Activated CD8-positive, alpha-beta memory T cell treated with anti-CD3 and anti-CD28 coated beads for 48 hours (primary cell): ENCODE data around the gene ADSS2.

ENCODE experiments used
- DNase-seq, 3 experiments: peaks; one replicate each; pipeline ENCODE4 v3.0.0-alpha.2; 2020; ENCODE audit warnings: low read depth in 2 of 3, low spot score in 2 of 3

ADSS2 gene

DNA sequence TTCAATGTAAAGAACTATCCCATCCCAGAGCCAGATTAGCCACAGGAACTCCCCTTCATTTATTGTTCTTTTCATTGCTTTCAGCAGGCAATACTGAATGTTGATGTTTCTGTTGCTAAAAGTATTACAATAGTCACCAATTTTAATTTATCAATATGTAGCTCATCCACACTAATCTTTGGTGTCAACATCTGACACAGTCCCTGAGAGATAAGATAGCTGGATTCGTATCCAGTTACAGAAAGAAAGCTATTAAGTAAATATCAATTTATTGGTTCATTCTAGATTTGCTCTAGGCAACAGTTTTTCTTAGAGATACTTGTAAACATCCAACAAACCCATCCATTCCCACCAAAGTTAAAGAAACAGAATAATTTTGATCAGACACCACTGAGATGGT is 4.7 kb downstream of the ADSS2 start:
- no peak for DNase-seq

DNA sequence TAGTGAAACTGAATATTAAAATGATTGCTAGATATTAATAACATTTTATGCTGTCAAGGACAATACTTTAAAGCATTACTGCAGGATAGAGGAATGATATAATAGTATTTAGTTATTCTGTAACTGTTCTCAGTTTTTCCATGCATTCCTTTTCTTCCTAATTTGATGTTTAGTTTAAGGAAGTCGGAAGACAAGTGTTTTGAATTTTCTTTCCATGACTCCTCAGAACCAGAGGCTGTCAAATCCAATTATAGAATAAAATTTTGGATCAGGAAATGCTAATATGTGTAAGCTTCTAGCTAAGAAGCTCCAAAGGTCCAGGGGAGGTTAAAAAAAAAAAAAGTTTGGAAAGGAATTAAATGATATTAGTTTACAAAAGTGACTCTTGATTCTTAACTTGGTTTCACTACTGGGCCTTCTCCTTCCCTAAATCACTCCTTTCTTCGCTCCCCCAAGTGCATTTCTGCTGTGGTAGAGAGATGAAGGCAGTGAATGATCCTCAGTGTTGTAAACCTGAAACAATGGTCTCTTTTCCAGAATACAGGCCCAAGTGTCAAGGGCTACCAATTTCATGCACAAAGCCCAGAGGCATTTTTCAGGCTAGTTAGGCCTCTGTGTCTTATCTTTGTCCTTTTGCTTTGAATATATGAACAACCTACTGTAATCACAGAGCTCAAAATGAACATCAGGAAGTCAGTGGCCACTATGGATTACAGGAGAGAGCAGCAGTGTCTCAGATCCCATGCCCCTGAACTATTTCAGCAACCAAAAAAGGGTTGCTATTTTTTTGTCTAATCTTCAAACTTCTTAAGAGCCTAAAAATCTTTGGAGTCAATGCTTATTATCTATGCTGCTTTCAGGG is 6.2 kb downstream of the ADSS2 start:
- DNase-seq, result no peak

DNA sequence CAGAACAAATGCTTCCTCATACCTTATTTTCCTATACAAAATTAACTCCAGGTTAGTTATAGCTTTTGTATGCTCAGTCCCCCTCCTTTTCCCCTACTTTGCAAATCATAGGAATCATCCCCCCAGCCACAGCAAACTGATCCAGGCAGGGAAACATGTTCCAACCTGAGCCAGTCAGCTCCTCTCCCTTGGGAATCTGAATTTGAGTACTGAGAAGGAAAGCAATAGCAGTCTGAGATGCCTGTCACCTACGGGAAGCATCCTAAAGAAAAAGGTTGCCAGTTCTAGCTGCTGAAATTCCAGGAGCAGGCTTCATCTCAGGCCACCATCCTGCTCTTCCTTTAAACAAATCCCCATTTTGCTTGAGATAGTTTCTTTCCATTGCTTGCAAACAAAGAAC is 6.9 kb downstream of the ADSS2 start:
- DNase-seq, result no peak

DNA sequence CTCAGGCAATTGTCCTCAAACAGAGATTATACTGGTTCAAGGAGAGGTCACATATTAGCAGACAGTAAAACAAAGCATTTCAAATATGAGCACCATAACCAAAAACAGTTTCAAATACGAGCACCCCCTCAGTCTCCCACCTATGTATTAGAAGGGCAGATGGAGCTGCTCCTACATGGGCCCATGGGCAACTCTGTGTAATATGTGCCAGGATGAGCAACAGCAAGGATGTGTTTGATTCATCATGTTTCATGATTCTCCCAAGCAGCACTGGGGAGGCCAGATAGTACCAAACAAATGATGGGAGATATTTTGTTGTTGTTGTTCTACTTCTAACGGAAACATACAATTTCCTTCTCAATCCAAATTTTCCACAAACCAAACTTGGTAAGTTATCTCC is 8.9 kb downstream of the ADSS2 start:
- DNase-seq, result no peak

DNA sequence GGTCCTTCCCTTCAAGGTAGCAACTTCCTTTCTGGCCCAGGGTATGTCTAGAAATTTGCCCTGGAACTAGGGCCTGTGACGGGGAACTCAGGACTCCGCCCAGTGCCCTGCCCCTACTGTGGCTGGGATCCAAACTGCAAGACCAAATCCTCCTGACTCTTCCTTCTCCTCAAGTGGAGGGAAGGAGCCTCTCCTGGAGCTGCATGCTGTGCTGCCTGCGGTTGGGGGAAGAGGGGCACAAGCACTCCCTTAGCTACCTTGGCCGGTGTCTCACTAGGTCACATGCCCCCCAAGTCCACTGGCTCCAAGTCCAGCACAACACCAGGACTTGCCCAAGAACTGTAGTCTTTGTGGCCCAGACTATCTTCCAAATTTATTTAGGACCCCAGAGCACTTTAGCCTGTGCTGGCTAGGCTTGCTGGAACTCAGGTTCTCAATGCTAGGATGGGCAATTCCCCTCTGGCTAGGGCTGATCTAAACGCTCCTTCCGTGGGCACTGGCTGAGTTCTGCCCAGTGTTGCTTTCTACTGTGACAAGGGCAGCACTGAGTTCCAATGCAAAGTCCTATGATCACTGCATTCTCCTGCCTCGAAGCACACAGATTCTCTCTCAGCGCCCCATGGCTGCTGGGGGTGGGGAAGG is 12.2 kb downstream of the ADSS2 start:
- no peak for DNase-seq

DNA sequence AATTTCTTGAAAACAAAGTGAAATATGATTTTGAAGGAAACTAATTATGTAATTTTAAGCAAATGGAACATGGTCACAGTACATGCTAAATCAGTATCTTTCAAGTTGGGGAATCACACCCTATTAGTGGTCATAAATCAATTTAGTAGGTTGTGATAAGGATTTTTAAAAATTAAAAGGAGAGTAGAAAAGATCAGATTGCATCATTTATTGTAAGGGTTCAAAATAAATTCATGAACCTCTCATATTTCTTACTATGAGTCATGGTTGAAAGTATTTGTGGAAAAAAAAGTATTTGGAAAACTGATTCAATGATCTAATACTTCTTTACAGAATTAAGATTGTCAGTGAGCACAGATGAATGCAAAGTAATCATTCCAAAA is 14.6 kb downstream of the ADSS2 start:
- DNase-seq, result no peak

DNA sequence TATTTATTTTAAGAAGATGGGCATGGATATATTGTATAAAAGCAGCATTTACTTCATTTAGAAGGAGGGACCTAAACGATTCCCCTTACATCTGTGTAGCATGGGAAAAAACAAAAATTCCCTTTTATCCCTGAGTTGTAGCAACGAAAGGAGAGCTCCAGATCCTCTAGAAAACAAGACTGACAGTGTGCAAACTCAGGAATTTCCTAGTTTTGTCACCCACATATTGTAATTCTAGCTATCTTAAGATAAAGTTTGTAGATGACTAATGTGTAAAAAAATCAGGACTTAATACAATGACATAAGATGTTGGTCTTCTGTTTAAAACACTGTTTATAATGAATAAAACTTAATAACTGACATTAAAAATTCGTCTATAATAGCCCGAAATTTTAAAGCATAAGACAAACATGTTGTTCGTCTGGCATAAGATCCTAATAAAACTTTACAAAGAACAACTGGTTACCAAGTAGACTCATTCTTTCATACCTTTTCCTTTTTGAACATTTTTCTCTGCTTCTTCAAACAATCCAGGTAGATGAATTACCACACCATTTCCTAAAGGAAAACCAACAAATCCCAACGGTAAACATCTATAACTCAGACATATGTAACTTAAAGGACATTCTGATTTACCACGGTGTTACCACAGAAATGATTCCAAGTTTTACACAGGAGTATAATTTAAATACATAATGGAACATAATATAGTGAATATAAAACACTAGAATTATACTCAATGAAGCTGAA is 15.2 kb downstream of the ADSS2 start:
- DNase-seq, result no peak

DNA sequence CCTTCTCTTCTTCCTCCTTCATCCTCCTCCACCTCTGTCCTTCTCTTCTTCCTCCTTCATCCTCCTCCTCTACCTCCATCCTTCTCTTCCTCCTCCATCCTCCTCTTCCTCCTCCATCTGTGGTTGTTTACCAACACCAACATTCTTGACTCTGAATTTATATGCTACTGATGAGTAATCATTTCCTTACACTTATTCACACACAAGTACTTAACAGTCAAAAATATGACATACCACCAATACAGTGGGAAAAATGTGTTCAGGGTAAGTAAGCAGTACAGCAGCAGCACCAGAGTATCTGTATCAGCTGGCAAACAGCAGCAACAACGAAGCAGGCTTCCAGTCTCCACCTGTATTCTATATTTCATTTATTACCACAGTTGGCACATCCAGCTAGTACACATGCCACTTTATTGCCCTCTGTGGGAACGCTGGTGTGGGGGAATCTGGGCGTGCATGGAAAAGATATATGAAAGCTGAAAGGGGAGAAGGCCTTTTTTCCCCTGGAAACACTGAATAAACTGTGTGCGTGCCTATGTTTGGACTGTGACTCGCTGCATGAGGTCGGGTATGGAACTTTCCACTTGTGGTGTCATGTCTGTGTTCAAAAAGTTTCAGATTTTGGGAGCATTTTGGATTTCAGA is 16.0 kb downstream of the ADSS2 start:
- DNase-seq, result peak in 1 of 3 experiments; percentile 5

DNA sequence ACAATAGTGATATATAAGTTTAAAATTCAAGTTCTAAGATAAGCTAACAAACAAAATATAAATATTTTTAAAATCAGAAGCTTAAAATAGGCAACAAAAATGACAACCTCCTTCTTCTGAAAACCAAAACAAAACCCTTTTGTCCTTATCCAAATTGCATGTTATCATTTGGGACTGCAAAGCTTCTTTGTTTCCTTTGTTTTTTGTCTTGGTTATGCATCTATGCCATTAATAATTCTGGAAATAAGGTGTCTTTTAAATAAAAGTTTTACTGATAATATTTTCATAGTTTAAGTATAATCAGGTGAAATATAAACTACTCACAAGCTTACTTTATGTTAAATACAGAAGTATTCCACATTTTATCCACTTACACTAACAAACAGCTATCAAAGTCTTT is 20.5 kb downstream of the ADSS2 start:
- DNase-seq, result no peak

DNA sequence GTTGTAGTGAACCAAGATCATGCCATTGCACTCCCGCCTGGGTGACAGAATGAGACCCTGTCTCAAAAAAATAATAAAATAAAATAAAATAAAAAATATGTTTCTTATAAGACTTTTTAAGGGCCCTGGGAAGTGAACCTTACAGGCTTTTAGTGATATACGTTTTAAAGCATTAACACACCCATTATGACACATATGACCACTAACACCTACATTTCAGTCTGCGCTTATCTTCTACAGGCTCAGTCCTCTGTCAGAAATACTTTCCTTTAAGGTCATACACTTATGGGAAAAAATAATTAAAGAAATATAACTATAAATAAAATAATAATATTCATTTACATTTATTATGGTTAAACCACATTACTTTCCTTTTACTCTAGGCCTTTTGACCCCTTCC is 21.9 kb downstream of the ADSS2 start:
- DNase-seq, result no peak

DNA sequence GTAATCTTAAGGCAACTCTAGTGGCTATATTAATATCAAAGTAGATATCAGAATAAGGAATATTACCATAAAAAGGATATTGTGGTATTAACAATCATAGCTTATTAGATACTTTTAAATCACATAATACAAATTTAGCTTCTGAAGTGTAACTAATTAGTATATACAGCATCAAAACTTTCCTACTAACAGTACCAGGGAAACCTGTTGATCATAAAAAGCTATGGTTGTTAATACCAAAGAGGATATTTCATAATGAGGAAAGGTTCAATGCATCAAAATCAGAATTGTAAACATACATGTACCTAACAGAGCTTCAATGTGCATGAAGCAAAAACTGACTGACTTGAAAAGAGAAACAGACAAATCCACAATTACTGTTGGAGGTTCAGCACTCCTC is 24.1 kb downstream of the ADSS2 start:
- no peak for DNase-seq

DNA sequence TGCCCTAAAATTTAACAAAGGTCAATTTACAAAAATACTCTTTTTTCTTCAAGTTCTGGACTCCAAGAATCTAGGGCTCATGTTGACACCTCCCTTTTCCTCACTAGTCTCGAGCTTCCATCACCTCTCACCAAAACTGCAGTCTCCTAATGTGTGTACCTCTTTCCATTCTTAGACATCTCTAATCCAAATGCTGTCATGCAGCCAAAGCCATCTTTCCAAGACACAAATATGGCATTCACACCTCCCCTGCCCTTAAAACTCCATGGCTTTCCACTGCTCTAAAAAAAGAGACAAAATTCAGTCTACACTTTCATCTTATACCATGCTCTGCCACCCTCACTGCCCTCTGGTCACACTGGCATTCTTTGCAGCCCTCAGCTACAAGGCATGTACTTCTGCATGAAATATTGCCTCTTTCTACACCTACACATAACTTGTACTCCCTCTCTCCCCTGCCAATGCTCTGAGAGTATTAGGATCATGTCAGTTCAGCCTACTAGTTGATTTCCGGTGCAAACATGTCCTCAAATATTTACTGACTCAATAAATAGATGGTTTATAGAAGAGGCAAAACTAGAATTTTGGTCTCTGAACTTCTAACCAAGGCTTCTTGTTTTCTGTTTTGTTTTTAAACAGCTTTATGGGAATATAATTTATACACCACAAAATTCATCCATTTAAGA is 26.9 kb downstream of the ADSS2 start:
- no peak for DNase-seq

DNA sequence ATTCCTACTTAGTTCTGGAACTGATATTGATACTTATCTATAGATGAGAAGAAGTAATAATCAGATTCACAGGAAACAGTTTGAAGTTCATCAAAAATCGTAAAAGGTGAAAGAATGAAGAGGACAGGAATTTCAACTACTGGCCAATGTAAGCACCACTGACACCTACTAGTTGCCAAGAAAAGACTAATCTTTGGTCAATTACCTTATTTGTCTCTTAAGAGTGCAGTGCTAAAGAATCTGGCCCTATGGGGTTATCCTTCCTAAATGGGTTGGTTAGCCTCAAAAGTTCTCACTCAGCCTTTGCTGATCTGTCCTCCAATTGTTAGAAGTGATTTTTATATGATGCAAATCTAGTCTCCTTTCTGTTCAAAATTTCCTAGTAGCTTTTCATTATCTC is 29.5 kb downstream of the ADSS2 start:
- DNase-seq, result no peak

DNA sequence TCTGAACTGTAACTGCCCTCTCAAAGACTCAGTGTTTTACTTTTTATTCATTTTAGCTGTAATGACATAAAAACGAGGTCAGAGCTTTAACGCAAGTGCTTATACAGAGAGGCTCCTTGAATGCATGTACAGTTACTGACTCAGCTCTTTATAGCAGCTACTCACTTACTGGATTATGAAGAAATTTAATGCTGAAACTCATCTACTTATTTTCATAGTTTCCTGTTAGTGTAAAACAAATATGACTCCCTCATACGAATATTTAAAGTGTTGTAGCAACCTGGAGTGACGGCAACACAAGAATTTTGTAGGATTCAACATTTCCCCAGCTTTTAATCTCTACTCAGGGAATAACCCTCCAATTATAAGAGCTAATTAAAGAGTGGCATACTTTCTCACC is 32.7 kb downstream of the ADSS2 start:
- DNase-seq, result no peak

DNA sequence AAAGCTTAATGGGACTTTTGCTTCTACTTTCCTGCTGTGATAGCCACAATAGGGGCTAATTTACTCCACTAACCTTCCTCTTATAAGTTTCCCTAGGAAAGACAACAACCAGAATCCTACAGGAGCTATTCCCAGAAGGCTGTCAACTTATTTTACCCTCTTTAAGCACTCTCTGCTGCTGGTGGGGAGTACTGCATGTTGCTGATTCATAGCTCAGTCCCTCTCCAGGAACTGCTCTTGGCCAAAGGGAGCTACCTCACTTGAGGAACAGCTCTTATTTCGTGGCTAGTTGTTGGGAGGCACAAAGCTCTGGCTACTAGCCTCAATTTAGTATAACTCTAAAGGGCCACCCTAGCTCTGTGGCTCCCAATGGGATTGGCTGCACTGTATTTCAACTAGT is 37.2 kb downstream of the ADSS2 start:
- DNase-seq, result no peak

DNA sequence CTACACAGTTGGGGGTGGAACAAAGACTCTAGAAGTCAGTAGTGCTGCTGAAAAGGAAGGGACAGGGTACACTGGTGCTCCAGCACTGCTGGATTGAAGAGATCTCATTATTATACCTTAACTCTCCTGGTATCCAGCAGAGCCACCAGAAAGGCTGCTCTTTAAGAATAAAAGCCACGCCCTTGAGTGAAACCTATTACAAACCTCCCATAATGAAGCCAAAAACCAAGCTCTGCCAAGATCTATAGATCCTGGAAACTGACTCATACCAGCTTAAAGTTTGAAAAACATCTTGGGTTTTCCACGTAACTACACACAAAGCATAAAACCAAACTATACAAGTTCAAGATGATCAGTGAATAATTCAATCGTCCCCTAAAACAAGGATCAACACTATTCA is 38.0 kb downstream of the ADSS2 start:
- DNase-seq, result no peak

DNA sequence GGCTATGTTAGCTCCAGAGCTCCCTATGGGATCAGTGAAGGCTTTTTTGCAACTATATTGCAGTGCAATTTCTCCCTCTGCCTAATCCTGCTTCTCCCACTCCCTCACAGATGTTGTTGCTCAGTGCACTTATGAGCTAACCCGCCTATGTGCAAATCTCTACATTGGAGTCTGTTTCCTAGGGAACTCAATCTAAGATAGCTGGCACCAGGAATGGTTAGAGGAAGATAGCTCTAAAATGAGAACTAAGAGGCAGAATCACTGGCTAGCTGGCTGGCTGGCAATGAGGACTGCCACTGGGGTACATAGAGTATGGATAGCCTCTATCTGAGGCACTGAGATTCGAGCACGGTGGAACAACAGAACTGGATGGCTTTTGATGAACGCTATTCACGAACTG is 39.5 kb downstream of the ADSS2 start:
- no peak for DNase-seq

DNA sequence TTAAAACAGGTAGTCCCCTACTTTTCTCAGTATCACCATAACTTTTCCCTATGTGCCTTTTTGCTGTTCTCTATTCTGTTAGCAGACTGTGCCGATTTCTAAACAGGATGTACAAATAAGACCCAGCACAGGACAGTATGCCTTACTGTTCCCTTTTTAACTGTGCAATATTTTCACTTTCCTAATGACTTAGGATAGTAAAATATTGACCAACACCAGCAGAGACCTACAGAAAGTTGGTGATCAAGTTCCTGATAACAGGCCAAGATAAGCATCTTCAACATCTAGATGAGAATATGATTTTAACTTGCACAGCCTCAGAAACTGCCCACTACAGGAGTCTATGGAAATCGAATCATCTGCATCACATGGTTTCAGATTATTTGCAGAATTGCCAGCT is 42.0 kb downstream of the ADSS2 start:
- DNase-seq, result no peak

DNA sequence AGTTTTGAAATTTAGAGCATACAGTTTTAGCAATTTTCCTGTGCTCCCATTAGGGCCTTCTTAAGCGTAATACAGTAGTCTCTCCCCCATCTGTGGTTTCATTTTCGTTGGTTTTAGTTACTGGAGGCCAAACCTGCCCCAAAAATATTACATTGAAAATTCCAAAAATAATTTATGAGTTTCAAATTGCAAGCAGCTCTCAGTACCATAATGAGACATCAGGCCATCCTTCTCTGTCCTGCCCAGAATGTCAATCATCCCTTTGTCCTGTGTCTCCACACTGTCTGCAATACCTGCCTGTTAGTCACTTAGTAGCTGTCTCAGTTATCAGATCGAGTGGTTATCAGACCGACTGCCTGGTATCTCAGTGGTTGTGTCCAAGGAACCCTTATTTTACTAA is 45.4 kb downstream of the ADSS2 start:
- DNase-seq, result no peak

DNA sequence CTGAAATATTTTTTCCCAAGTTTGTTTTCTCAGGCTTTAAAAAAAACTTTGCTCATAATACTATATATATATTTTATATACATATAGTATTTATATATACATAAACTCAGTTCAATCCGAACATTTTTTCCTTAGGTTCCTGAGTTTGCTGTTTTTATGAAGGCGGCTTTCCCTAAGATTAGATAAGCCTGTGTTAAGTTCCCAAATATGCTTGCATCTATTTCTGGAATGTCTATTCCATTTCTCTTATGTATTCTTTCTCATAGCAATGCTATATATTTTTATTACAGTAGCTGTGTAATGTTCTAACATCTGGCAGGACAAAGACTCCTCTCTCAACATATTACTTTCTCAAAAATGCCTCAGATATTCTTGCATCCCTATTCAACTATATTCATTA is 45.9 kb downstream of the ADSS2 start:
- no peak for DNase-seq

DNA sequence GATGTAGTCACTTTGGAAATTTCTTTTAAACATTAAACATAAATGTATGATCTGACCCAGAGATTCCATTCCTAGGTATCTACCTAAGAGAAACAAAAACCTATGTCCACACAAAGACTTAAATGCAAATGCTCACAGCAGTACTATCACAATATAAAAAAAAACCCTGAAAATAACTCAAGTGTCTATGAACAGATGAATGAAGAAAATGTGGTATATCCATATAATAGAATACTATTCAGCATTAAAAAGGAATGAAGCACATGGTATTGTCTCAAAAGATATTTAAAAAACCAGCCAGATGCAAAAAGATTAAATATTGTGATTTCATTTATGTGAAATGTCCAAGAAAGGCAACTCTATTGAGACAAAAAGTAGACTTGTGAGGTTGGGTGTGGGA is 48.3 kb downstream of the ADSS2 start:
- DNase-seq, result no peak
